ENCODE data around the gene GAD1.
A peak's percentile ranks its signal among the peaks of the same experiment; 100 is the strongest.

Gene GAD1

DNA sequence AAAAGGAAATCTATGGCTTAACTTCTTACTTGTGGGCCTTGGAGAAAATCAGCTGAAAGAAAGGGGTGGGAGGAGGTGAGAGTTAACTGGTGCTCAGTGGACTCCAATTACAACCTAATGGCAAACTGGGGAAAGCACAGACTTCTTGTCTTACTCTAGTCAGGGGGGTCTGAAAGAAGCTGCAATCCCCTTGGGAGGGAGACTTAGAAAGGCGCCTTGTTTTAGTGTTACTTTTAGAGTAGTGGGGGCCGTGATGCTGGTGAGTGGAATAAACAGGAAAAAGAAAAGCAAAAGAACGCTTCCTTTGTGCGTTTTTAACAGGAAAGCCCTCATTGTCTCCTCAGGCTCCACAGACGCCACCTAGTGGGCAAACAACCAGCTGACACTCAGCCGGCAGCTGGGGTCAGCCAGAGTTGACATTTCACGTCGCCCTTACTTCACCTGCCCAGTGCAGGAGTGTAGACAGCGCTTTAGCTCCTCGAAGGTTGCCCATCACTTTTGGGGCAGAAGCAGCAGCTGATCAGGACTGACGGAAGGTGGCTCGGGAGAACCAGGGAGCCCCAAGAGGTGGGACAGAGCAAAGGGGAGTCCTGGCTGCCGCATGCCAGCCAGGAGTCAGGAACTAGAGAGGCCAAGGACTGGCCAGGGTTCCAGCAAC lies 56.5 kb downstream of the GAD1 start:
- Histone ChIP-seq H3K9ac (peak overlapping the region in 10 of 11 experiments; percentile 45 to 70 (median 56); a peak in 16 of 22 replicates), H3K4me3 (peak overlapping the region in 2 of 10 experiments; percentile 11 to 41; a peak in 3 of 20 replicates), H3K27ac (peak overlapping the region in 9 of 11 experiments; percentile 22 to 74 (median 64); a peak in 15 of 22 replicates), H3K27me3 (no peaks in the 10 kb centered on the region), H3K4me1 (peaks cover 0 to 13% (median 6%) of the 10 kb centered on the region in 10 experiments; a peak in 7 of 20 replicates), H3K36me3 (no peaks in the 10 kb centered on the region), H3K9me3 (replicated peaks in 1 of 11) (no peaks in the 10 kb centered on the region), H3K4me2 (peak overlapping the region; percentile 47 to 84 (median 71)), H4K20me1 (no peaks in the 10 kb centered on the region)
- TF ChIP-seq Cebpa-rat (IDR thresholded peaks at IDR 0.05): no peak

DNA sequence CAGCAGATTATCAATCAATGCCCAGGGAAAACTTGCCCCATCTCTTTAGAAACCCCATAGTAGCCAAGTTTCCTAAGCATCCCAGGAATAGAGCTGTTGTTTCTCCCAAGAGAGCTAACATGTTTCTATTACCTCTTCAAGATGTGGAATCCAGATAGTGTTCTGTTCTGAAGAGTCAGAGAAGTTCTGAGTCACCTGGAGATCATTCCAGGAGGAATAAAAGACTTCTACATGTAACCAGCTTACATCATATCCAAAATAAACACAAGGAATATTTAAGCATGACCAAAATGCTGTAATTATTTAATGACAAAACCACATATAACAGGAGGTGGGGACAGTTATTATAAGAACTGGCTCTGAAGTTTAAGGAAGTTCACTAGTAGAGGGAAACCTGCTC lies 61.4 kb downstream of the GAD1 start:
- Histone ChIP-seq H4K20me1 (no peaks in the 10 kb centered on the region), H3K4me3 (no peak overlapping the region), H3K4me2 (peak overlapping the region; percentile 3 to 59 (median 28); a peak in 12 of 22 replicates), H3K27ac (peak overlapping the region in 1 of 11 experiments; percentile 51; a peak in 1 of 22 replicates), H3K4me1 (peaks cover 0 to 11% (median 2%) of the 10 kb centered on the region in 10 experiments; a peak in 7 of 20 replicates), H3K9ac (no peak overlapping the region), H3K27me3 (no peaks in the 10 kb centered on the region), H3K36me3 (no peaks in the 10 kb centered on the region), H3K9me3 (replicated peaks in 1 of 11) (no peaks in the 10 kb centered on the region)
- TF ChIP-seq Cebpa-rat (IDR thresholded peaks at IDR 0.05): no peak

DNA sequence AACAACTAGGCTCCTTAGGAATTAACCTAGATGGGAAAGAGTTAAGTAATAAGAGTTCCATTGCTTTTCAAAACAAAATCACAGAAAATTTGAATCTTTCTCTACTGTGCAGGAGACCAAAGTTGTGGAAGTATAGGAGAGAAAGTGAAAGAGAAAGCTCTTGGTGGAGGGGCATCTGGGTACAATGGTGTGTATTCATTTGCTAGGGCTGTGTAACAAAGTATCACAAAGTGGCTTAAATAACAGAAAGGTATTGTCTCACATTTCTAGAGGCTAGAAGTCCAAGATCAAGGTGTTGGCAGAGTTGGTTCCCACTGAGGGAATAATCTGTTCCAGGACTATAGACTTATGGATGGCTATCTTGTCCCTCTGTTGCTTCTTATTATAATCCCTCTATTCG lies 61.8 kb downstream of the GAD1 start:
- H3K4me1 ChIP-seq: peaks cover 0 to 7% (median 0%) of the 10 kb centered on the region in 10 experiments; a peak in 6 of 20 replicates
- peak overlapping the region in 2 of 11 experiments; percentile 5 to 51; a peak in 1 of 22 replicates for H3K27ac ChIP-seq
- H3K36me3 ChIP-seq: no peaks in the 10 kb centered on the region
- H3K4me2 ChIP-seq: peak overlapping the region; percentile 3 to 59 (median 28); a peak in 16 of 22 replicates
- H3K27me3 ChIP-seq: no peaks in the 10 kb centered on the region
- no peak for TF ChIP-seq Cebpa-rat (IDR thresholded peaks at IDR 0.05)
- no peaks in the 10 kb centered on the region for H4K20me1 ChIP-seq
- no peak overlapping the region for H3K9ac ChIP-seq
- no peak overlapping the region for H3K4me3 ChIP-seq
- H3K9me3 ChIP-seq (replicated peaks in 1 of 11): no peaks in the 10 kb centered on the region

DNA sequence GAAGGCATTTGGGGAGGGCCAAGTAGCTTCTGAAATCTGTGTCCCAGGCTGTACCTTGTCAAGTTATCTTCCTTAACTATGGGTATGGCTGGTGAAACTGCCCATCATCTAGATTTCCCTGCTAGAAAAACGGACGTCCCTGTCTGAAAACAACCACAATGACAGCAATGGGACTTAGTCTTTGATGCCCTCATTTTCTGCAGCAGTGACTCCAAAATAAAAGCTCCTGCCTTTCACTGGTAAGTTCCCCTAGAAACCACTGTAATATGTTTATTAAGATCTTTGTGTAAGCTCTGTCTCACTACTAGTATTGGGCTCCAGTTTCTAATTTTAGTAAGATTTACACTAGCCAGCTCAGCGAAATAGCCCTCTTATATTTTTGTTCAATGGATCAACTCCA lies 65.2 kb downstream of the GAD1 start:
- no peaks in the 10 kb centered on the region for H4K20me1 ChIP-seq
- H3K9ac ChIP-seq: no peak overlapping the region
- peaks cover 0 to 2% (median 0%) of the 10 kb centered on the region in 11 experiments; a peak in 1 of 22 replicates for H3K9me3 ChIP-seq (replicated peaks in 1 of 11)
- peaks cover 0 to 7% (median 0%) of the 10 kb centered on the region in 10 experiments; a peak in 3 of 20 replicates for H3K4me1 ChIP-seq
- H3K27ac ChIP-seq: no peak overlapping the region
- no peak overlapping the region for H3K4me2 ChIP-seq
- no peaks in the 10 kb centered on the region for H3K36me3 ChIP-seq
- no peak for TF ChIP-seq Cebpa-rat (IDR thresholded peaks at IDR 0.05)
- no peak overlapping the region for H3K4me3 ChIP-seq
- no peaks in the 10 kb centered on the region for H3K27me3 ChIP-seq

DNA sequence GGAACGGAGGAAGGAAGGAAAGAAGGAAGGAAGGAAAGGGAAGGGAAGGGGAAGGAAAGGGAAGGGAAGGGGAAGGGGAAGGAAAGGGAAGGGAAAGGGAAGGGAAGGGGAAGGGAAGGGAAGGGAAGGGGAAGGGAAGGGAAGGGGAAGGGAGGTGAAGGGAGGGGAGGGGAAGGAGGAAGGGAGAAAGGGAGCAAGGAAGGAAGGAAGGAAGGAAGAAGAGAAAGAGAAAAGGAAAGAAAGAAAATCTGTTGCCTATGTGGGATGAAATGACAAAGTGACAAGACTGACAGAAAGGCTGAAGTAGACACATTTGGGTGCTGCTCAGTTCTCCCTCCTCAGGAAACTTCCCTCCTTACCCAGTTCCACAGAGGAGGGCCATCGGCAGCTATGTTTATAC lies 66.1 kb downstream of the GAD1 start:
- Histone ChIP-seq H3K27ac (no peak overlapping the region), H3K4me3 (no peak overlapping the region), H3K9ac (no peak overlapping the region), H4K20me1 (no peaks in the 10 kb centered on the region), H3K27me3 (no peaks in the 10 kb centered on the region), H3K4me2 (no peak overlapping the region), H3K4me1 (peaks cover 0 to 6% (median 0%) of the 10 kb centered on the region in 10 experiments; a peak in 3 of 20 replicates), H3K9me3 (replicated peaks in 1 of 11) (peaks cover 0 to 5% (median 0%) of the 10 kb centered on the region in 11 experiments; a peak in 1 of 22 replicates), H3K36me3 (no peaks in the 10 kb centered on the region)
- no peak for TF ChIP-seq Cebpa-rat (IDR thresholded peaks at IDR 0.05)

DNA sequence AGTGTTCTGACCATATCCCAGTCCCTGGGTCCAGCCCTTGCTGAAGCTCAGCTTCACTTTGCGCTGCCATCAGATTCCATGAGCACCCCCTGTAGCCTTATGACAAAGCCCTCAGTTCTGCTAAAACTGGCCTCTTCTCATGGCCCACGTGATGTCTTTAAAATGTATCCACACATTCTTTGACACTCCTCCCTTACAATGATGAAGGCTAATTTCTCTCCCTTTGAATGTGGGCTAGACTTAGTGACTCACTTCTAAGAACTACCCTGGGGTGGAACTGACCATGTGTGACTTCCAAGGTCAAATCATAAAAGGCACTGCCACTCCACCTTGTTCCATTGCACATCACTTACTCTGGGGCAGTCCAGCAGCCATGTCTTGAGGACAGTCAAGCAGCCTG lies 67.0 kb downstream of the GAD1 start:
- H3K27me3 ChIP-seq: no peaks in the 10 kb centered on the region
- H3K4me2 ChIP-seq: no peak overlapping the region
- H3K4me3 ChIP-seq: no peak overlapping the region
- H3K9ac ChIP-seq: no peak overlapping the region
- H4K20me1 ChIP-seq: no peaks in the 10 kb centered on the region
- H3K36me3 ChIP-seq: no peaks in the 10 kb centered on the region
- peaks cover 0 to 5% (median 0%) of the 10 kb centered on the region in 11 experiments; a peak in 1 of 22 replicates for H3K9me3 ChIP-seq (replicated peaks in 1 of 11)
- no peak overlapping the region for H3K27ac ChIP-seq
- no peak for TF ChIP-seq Cebpa-rat (IDR thresholded peaks at IDR 0.05)
- 0 out of 20 replicates have a peak, but pooled peaks cover 0 to under 1% (median 0%) of the 10 kb centered on the region in 10 experiments for H3K4me1 ChIP-seq

DNA sequence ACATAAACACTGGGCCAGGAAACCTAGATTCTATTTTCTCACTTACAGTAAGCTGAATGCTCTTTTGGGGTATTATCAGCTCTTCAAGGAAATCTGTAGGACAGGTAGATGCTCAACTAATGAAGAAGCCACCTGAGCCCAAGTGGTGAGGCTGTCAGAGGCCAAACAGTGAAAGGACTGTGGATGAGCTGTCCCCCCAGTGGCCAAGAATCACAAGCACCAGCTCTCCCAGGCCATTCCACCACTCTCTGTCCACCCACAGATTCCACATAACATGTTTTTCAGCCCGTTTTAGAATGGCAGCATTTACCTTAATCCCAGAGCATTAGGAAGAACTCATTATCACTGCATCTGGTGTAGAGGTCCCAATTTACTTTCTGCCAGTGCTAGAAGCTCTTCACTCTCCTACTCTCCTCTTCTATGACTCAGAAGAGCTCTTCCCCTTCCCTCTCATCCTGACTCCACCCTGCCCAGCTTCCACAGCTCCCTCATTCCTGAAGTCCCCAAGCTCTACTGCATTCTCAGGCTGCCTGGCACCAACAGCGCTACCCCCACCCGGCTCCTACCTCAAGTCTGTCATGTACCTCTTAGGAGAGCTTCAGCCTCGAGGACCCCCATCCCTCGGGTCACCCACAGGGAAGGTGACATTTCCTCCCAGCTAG lies 68.6 kb downstream of the GAD1 start:
- no peaks in the 10 kb centered on the region for H3K27me3 ChIP-seq
- TF ChIP-seq Cebpa-rat (IDR thresholded peaks at IDR 0.05): no peak
- H3K4me2 ChIP-seq: no peak overlapping the region
- H3K4me3 ChIP-seq: no peak overlapping the region
- H3K36me3 ChIP-seq: no peaks in the 10 kb centered on the region
- no peak overlapping the region for H3K27ac ChIP-seq
- H4K20me1 ChIP-seq: no peaks in the 10 kb centered on the region
- peaks cover 0 to 5% (median 0%) of the 10 kb centered on the region in 11 experiments; a peak in 1 of 22 replicates for H3K9me3 ChIP-seq (replicated peaks in 1 of 11)
- H3K4me1 ChIP-seq: no peaks in the 10 kb centered on the region
- H3K9ac ChIP-seq: no peak overlapping the region

DNA sequence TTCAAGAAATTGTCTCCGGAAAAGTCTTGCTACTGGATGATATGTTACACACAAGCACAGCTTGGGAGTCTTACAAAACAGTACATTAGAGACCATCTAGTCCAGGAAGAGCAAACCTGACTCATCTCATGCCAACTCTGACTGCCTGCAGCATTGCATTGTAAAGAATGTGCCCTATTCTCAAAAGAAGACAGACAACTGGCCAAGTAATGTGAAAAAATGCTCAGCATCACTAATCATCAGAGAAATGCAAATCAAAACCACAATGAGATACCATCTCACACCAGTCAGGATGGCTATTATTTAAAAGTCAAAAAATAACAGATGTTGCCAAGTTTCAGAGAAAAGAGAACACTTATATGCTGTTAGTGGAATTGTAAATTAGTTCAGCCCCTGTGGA lies 69.7 kb downstream of the GAD1 start:
- Histone ChIP-seq H3K4me2 (no peak overlapping the region), H3K27ac (no peak overlapping the region)

DNA sequence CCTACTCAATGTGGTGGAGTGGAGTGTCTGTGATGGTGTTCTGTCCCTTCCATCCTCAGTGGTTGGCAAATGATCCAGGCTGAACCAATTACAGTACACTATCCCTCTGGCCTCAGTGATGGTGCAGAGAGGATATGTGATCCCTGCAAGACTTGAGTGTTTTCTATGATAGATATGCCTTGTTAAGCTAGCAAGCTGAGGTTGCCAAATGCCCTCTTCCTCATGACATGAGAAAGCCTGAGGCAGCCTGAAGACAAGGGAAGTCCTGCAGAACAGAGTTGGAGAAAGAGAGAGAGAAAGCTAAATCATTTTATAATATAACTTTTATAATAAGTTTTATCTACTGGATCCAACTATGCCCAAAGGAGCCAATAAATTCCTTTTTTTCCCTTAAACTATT lies 70.8 kb downstream of the GAD1 start:
- no peaks in the 10 kb centered on the region for H4K20me1 ChIP-seq
- no peaks in the 10 kb centered on the region for H3K36me3 ChIP-seq
- TF ChIP-seq Cebpa-rat (IDR thresholded peaks at IDR 0.05): no peak
- no peaks in the 10 kb centered on the region for H3K4me1 ChIP-seq
- no peak overlapping the region for H3K9ac ChIP-seq
- no peak overlapping the region for H3K27ac ChIP-seq
- H3K27me3 ChIP-seq: no peaks in the 10 kb centered on the region
- H3K4me2 ChIP-seq: no peak overlapping the region
- H3K4me3 ChIP-seq: no peak overlapping the region
- peaks cover 0 to 5% (median 0%) of the 10 kb centered on the region in 11 experiments; a peak in 1 of 22 replicates for H3K9me3 ChIP-seq (replicated peaks in 1 of 11)

More for the DNA sequence above, 69.7 kb downstream of the GAD1 start:
- H4K20me1 ChIP-seq: no peaks in the 10 kb centered on the region
- no peaks in the 10 kb centered on the region for H3K36me3 ChIP-seq
- TF ChIP-seq Cebpa-rat (IDR thresholded peaks at IDR 0.05): no peak
- H3K4me3 ChIP-seq: no peak overlapping the region
- H3K4me1 ChIP-seq: no peaks in the 10 kb centered on the region
- H3K9me3 ChIP-seq (replicated peaks in 1 of 11): peaks cover 0 to 5% (median 0%) of the 10 kb centered on the region in 11 experiments; a peak in 1 of 22 replicates
- no peak overlapping the region for H3K9ac ChIP-seq
- no peaks in the 10 kb centered on the region for H3K27me3 ChIP-seq
